ENCODE results near the gene ODF4.
"Not testable (repeated sequence)": the region's sequence is repeated elsewhere in the genome, so short reads cannot be mapped to it uniquely, and the experiment has no call there.

ODF4 gene

DNA sequence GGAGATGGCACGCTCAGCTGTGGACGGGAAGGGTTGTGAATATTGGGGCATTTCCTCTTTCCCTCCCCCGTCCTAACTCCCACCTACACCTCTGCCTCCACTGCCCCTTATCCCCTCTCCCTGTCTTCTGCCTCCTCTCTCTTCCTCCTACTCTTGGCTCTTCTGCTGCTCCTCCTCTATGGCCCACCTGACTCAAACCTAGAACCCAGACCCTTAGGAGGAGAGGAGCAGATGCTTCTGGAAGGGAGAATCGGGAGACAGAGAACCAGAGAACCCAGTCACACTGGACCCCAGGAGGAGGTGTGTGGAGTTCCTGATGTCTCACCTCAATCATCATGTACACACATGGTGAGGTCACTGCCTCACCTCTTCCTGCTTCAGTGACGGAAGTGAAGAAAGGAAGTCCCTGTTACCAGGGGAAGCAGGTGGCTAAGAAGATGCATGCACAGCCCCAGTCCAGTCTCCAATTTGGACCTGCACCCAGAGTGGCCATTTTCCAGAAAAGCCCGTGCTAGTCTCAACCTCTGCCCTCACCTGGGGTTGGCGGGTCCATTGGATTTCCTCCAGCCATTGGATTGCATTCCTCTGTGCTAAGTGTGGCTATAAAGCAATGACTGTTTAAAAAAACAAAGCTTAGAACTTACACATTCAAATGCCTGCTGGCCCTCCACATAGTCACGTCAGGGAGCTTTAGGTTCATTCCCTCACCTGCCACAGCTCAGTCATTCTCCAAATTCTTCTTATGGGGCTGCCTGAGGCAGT, 54.0 kb downstream of the ODF4 start:
- Histone ChIP-seq H3K27me3 (peaks cover 36% of the 10 kb centered on the region), H3K4me1 (ENCODE audit: control insufficient read depth in 1 of 2, insufficient read depth in 1 of 2, low read depth in 1 of 2, low read length in 1 of 2) (peaks cover 19 to 27% of the 10 kb centered on the region in 2 experiments), H3K9me3 (no peaks in the 10 kb centered on the region), H3K27ac (peak overlapping the region; percentile 96), H3K4me3 (ENCODE audit: low read depth in 1 of 2, low read length in 1 of 2) (peak overlapping the region; percentile 8 to 35), H3K36me3 (no peaks in the 10 kb centered on the region)
- TF ChIP-seq, protein P1, sequence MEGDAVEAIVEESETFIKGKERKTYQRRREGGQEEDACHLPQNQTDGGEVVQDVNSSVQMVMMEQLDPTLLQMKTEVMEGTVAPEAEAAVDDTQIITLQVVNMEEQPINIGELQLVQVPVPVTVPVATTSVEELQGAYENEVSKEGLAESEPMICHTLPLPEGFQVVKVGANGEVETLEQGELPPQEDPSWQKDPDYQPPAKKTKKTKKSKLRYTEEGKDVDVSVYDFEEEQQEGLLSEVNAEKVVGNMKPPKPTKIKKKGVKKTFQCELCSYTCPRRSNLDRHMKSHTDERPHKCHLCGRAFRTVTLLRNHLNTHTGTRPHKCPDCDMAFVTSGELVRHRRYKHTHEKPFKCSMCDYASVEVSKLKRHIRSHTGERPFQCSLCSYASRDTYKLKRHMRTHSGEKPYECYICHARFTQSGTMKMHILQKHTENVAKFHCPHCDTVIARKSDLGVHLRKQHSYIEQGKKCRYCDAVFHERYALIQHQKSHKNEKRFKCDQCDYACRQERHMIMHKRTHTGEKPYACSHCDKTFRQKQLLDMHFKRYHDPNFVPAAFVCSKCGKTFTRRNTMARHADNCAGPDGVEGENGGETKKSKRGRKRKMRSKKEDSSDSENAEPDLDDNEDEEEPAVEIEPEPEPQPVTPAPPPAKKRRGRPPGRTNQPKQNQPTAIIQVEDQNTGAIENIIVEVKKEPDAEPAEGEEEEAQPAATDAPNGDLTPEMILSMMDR (IDR thresholded peaks at IDR 0.05) = peak; percentile 31

- not testable (repeated sequence) for H3K4me3 ChIP-seq (ENCODE audit: low read depth in 1 of 2, low read length in 1 of 2); H3K9me3 ChIP-seq; H3K36me3 ChIP-seq
- Histone ChIP-seq H3K4me1 (ENCODE audit: control insufficient read depth in 1 of 2, insufficient read depth in 1 of 2, low read depth in 1 of 2, low read length in 1 of 2) (peaks cover 19 to 27% of the 10 kb centered on the region in 2 experiments), H3K27me3 (peaks cover 41% of the 10 kb centered on the region), H3K27ac (peak overlapping the region; percentile 96)
These were observed 54.9 kb downstream of the ODF4 start for GRCh38 chr17:8394497-8394896.
